Measurements from ENCODE around the gene ITGB1BP1. TPM values are rescaled to one million over a fixed set of nuclear protein-coding genes. Genes with fewer than 3 reads are reported as not detected.

ITGB1BP1 gene
- polyA plus RNA-seq, 1 experiment, result 50.7 TPM

- CTCF ChIA-PET, result interaction anchor here (1.3 to 2.6 kb wide), 3 partner anchors 10 to 217 kb away, joined by 3 to 9 read pairs (median 9); no protein-coding TSS in a partner anchor
- Histone ChIP-seq H3K36me3 (ENCODE audit: control insufficient read depth, insufficient read depth, low read length) (peaks cover 11% of the 10 kb centered on the region), H3K27me3 (ENCODE audit: control insufficient read depth, insufficient read depth, low read length) (no peaks in the 10 kb centered on the region), H3K4me3 (ENCODE audit: low read depth, low read length) (no peak overlapping the region)
- DNase-seq (ENCODE audit: low read depth), result no peak
- POLR2A ChIA-PET, result no interaction called here
- TF ChIP-seq CTCF (IDR thresholded peaks at IDR 0.05; ENCODE audit: insufficient read depth, low read depth, low read length), result no peak
Observed at GRCh38 chr2:9360110-9360509, 63.2 kb downstream of the ITGB1BP1 start.

GRCh38 chr2:9359463-9359862 lies 63.9 kb downstream of the ITGB1BP1 start:
- POLR2A ChIA-PET, result no interaction called here
- no peak for DNase-seq (ENCODE audit: low read depth)
- Histone ChIP-seq H3K27me3 (ENCODE audit: control insufficient read depth, insufficient read depth, low read length) (no peaks in the 10 kb centered on the region), H3K4me3 (ENCODE audit: low read depth, low read length) (no peak overlapping the region), H3K36me3 (ENCODE audit: control insufficient read depth, insufficient read depth, low read length) (peaks cover 12% of the 10 kb centered on the region)
- CTCF ChIA-PET, result interaction anchor here (1.3 to 2.6 kb wide), 3 partner anchors 10 to 217 kb away, joined by 3 to 9 read pairs (median 9); no protein-coding TSS in a partner anchor
- TF ChIP-seq CTCF (IDR thresholded peaks at IDR 0.05; ENCODE audit: insufficient read depth, low read depth, low read length), result no peak

GRCh38 chr2:9358846-9359245 lies 64.5 kb downstream of the ITGB1BP1 start:
- TF ChIP-seq CTCF (IDR thresholded peaks at IDR 0.05; ENCODE audit: insufficient read depth, low read depth, low read length), result no peak
- H3K27me3 ChIP-seq (ENCODE audit: control insufficient read depth, insufficient read depth, low read length), result no peaks in the 10 kb centered on the region
- ChIA-PET POLR2A (no interaction called here), CTCF (interaction anchor here (0.6 to 2.4 kb wide), 2 partner anchors 12 to 129 kb away, joined by 3 to 9 read pairs; no protein-coding TSS in a partner anchor)
- H3K36me3 ChIP-seq (ENCODE audit: control insufficient read depth, insufficient read depth, low read length), result peaks cover 14% of the 10 kb centered on the region
- H3K4me3 ChIP-seq (ENCODE audit: low read depth, low read length), result no peak overlapping the region
- DNase-seq (ENCODE audit: low read depth), result no peak

- Histone ChIP-seq H3K36me3 (ENCODE audit: control insufficient read depth, insufficient read depth, low read length) (peaks cover 20% of the 10 kb centered on the region), H3K4me3 (ENCODE audit: low read depth, low read length) (no peak overlapping the region), H3K27me3 (ENCODE audit: control insufficient read depth, insufficient read depth, low read length) (no peaks in the 10 kb centered on the region)
- POLR2A ChIA-PET, result no interaction called here
- CTCF ChIA-PET, result interaction anchor here (1.0 to 1.4 kb wide), 3 partner anchors 11 to 213 kb away, joined by 3 to 5 read pairs (median 4); no protein-coding TSS in a partner anchor
- DNase-seq (ENCODE audit: low read depth), result no peak
- no peak for TF ChIP-seq CTCF (IDR thresholded peaks at IDR 0.05; ENCODE audit: insufficient read depth, low read depth, low read length)
Observed at GRCh38 chr2:9356261-9356660, 67.1 kb downstream of the ITGB1BP1 start.

- H3K4me3 ChIP-seq (ENCODE audit: low read depth, low read length), result no peak overlapping the region
- POLR2A ChIA-PET, result no interaction called here
- CTCF ChIA-PET, result interaction anchor here (0.6 to 1.4 kb wide), 4 partner anchors 12 to 237 kb away, joined by 3 to 5 read pairs (median 4); no protein-coding TSS in a partner anchor
- DNase-seq (ENCODE audit: low read depth), result no peak
- peaks cover 23% of the 10 kb centered on the region for H3K36me3 ChIP-seq (ENCODE audit: control insufficient read depth, insufficient read depth, low read length)
- no peaks in the 10 kb centered on the region for H3K27me3 ChIP-seq (ENCODE audit: control insufficient read depth, insufficient read depth, low read length)
- no peak for TF ChIP-seq CTCF (IDR thresholded peaks at IDR 0.05; ENCODE audit: insufficient read depth, low read depth, low read length)
Observed at GRCh38 chr2:9355716-9356115, 67.6 kb downstream of the ITGB1BP1 start.

Data from BJ (cell line).